GM19395 (cell line): ENCODE data around the gene IDI2.
"Not testable (repeated sequence)": the region's sequence is repeated elsewhere in the genome, so short reads cannot be mapped to it uniquely, and the experiment has no call there.

Experiments
- ATAC-seq: cut with Tn5 transposase; IDR thresholded peaks from one replicate; pipeline ENCODE4 v1.9.1; 2021; ENCODE audit warnings: mild to moderate bottlenecking, moderate library complexity; ENCODE audit not compliant: unreplicated experiment

The IDI2 gene

DNA sequence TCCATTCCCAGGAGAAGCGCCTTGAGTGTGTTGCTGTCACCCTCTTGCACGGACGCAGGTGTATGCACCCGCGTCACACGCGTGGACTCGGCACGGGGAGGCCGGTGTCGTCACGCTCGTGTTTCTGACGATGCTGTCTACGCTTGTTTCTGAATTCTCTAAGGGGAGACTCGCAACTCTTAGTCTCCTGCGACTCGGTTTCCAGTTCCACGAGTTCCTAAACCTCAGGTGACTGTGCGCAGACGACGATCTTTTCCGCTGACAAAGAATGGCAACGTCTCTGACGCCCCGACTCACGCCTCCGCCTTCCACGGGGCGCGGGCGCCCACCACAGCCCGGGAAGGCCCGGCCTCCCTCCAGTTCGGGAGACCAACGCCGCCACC, 22.7 kb upstream of the IDI2 start:
- peak; percentile 12 for ATAC-seq

DNA sequence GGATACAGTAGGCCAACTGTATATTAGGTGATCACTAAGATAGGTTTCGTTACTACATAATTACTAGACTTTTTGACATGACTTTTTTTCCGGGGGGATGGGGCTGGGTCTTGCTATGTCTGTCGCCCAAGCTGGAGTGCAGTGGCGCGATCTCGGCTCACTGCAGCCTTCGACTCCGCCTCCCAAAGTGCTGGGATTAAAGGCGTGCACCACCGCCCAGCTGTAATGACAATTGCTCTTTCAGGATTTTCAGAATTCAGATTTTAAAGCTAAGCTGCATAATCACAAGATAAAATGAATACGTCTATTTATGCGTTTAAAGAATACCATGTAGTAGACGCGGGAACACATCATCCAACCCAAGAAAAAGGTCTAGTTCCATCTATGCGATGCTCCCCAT, 22.3 kb upstream of the IDI2 start:
- ATAC-seq = no peak

DNA sequence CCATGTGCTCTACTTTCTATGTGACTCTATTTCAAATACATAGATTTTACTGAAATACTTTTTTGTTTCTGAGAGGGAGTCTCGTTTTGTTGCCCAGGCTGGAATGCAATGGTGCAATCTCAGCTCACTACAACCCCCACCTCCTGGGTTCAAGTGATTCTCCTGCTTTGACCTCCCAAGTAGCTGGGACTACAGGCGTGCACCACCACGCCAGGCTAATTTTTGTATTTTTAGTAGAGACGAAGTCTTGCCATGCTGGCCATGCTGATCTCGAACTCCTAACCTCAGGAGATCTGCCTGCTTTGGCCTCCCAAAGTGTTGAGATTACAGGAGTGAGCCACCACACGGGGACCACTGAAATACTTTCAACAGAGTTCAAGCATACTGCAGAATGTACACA, 19.8 kb upstream of the IDI2 start:
- no peak for ATAC-seq

DNA sequence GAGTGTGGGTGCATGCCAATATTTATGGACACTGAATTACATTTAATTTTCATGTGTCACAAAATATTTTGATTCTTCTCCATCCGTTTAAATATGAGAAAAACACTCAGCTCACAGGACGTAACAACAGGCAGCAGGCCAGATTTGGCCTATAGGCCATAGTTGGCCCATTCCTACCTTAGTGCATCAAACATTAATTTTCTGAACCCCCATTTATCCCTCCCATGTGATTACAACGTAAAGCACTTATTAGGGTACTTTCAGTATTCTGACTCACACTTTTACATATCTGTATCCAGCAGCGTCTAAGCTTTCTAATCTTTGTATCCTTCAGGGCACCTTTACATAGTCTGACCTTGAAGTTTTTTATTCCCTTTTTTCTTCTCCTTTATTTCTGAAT, 19.3 kb upstream of the IDI2 start:
- ATAC-seq = no peak

DNA sequence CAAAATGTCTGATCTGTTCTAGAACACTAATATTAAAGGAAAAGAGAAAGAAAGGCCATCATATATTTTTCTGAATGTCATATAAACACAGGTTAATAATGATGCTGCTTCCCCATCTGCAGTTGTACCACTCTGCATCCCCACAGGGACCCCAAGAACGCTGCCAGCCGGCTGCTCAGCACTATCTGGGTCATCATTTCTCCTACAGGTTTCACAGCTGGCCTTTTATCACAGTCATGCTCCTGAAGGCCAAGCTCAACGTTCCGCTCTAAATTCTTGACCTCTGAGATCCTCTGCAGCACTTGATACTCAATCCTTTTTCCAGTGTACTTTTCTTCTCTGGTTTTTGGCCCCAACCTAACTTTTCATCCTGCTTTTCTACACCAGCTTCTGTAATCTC, 18.5 kb upstream of the IDI2 start:
- ATAC-seq = no peak

DNA sequence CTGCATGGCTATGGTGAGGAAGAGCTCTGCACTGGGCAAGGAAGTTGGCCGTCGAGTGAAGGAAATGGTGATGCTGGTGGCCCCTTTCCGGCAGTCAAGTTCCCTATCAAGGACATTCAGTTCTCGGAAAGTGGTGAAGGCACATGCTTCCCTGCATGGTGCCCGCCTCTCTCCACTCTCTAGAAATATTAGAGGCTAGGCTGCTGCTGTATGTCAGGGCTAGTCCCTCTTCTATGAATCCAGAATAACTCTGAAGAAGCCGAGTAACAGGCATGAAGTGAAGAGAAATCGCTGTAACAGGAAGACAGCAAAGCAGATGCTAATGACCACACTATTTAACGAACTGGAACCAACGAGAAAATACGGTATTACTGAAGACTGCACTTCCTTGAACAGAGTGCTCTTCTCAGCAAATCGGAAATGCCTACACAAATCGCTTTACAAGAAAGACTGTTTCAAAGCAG, 17.9 kb upstream of the IDI2 start:
- peak; percentile 78 for ATAC-seq

DNA sequence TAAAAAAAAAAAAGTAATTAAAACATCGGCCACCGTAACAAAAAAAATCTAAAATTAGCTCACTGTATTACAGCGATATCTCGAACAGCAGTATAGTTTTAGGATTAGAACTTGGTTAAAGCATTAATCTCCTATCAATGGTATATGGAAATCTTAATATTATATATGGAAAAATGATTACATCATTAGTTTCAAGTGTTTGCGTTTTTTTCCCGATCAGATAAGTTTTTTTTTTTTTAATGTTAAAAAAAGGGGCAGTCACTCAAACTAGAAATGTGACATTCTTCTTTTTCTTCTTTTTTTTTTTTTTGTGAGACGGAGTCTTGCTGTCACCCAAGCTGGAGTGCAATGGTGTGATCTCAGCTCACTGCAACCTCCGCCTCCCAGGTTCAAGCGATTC, 15.9 kb upstream of the IDI2 start:
- ATAC-seq = no peak

DNA sequence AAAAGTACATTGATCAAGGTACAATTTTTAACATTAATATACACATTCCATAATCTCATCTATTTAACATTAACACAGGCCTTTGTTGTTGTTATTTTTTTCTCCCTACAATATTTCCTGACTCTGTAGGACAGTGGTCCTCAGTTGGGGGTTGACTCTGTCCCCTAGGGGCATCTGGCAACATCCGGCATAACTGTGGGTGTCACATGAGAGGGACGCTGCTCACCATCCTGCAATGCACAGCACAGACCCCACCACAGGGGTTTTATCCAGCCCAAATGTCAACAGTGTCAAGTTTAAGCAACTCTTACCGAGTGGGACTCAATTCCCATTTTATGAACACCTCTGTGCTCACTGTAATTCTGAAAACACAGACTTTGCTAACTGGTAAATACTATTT, 14.5 kb upstream of the IDI2 start:
- ATAC-seq = no peak

DNA sequence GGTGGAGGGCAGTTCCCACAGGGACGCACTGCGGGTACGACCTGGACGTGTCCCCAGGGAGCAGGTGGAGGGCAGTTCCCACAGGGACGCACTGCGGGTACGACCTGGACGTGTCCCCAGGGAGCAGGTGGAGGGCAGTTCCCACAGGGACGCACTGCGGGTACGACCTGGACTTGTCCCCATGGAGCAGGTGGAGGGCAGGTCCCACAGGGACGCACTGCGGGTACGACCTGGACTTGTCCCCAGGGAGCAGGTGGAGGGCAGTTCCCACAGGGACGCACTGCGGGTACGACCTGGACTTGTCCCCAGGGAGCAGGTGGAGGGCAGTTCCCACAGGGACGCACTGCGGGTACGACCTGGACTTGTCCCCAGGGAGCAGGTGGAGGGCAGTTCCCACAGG, 13.1 kb upstream of the IDI2 start:
- not testable (repeated sequence) for ATAC-seq

DNA sequence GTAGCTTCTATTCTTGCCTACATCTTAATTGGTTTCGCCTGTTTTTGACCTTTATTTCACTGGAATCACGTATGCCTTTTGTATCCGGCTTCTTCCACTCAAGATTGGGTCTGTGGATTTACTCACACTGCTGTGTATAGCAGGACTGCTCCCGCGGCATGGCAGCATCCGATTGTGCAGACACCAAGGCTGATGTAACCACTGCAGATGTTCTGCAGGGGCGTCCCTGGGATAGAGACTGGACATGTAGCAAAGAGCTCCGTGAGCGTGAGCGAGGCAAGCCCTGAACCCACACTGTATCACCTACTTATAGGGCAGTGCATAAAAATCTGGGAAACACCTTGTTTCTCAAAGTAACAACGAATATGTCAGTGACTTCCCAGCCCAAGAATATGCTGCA, 11.4 kb upstream of the IDI2 start:
- no peak for ATAC-seq

DNA sequence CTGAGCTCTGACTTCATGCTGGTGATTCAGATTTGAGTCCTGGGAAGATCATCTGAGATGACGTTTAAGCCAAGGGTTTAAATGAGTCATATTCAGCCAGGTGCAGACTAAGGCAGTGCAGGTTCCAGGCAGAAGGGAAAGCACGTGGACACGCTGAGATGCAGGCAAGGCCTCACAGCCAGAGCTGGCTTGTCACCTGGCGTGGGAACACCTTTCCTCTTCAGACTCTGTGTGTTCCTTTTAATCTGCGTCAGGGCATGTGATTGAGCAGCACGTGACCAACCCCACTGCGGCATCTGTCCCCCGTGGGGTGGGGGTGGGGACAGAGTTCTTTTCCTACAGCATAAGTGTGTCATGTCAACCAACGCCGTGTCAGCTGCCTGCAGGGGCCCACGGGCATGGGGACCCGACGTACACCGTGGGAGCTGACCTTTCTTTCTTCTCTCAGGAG, 10.7 kb upstream of the IDI2 start:
- ATAC-seq = no peak

DNA sequence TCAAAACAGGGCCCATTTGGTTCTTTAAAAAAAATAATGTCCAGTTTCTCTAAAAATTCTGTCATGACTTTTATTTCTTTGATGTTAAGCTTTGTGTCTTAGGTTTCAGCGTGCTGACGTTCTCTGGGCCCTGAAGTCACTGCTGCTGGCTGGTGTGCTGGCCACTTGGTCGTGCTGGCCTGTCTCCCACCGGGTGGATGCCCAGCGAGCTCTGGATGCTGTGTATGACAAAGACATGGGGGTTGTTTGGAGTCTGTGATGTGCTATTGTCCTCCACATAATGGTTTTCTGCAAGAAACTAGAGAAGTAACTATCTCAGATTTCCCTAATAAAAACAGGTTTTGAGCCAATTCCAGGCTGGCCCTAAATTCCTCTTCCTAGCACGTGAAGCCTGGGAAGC, 9.5 kb upstream of the IDI2 start:
- ATAC-seq = no peak

DNA sequence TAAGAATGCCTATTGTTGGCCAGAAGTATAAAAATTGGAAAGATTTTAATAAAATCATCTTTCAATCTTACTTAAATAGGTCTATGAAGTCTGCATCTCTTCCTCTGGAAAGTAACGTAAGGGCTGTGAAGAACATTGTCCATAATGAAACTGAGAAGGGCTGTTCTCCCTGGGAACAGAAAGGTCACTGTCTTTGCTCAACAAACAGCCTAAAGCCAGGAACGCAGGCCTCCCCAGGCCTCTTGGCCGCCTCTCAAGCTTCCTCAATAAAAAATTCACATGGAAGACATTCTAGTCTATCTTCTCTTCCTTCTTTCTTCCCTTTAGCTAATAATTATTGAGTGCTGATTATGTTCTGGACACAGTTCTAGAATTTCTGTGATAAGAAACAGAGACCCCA, 9.1 kb upstream of the IDI2 start:
- ATAC-seq = no peak

DNA sequence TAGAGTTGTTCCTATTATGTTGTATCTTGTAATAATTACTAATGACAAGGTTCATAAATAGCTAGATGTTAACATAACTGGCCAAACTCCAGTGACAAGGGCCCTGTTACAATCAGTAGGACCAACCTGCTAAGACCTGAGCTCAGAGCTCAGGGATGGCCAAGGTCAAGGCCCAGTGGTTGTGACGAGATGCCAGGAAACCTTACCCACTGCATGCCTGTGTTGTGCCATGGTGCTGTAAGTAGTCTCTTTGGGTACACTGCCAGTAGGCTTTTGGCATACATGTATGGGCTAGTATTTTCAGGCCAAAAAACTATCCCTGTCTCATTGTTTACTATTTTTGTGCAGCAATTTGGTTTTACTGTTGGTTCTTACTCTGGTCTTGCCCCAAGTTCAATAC, 7.9 kb upstream of the IDI2 start:
- ATAC-seq = no peak

DNA sequence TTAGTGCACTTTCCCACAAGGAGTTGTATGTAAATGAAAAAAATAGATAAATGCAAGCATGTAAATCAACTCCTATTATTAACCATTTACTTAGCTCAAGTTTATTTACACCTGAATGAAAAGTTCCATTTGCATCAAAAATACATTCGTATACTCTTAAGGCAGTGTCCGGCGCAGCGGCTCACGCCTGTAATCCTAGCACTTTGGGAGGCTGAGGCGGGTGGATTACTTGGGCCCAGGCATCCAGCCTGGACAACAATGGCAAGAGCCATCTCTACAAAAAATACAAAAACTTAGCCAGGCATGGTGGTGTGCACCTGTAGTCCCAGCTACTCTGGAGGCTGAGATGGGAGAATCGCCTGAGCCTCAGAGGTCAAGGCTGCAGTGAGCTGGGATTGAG, 4.2 kb upstream of the IDI2 start:
- ATAC-seq = no peak

DNA sequence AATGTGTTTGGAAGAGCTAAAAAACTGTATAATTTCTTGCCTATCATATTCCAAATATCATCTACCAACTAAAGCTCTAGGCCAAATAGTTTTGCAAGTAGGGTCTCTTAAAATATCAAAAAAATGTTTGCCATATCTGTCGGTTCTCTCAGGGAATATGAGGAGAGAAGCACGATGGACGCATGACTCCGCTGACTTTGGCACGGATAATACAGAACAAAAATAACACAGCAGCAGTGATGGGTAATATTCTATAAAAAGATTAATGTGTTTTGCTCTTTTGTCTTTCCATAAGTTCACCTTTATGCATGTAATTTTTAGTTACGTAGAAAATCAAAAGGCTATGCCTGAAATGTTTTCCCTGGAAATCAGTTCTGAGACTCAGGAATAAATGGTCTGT, 919 bp upstream of the IDI2 start:
- ATAC-seq = no peak

DNA sequence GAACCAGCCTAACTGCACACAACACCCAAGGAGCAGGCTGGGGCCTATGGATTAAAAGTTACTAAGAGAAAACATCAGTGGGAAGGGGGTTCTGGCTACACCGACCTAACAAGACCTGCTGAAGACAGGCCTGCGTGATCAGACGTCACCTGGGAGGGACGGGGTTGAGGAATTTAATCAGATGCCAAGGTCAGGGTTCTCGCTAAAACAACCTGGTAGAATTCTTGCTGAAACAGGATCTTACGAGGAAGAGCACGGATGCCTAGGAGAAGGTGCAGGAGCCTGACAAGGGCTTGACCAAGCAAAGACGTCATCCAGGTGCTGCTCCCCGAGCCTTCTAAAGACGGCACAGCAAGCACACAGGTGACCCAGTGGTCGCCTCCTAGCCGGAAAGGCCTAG, 1.6 kb downstream of the IDI2 start:
- no peak for ATAC-seq

DNA sequence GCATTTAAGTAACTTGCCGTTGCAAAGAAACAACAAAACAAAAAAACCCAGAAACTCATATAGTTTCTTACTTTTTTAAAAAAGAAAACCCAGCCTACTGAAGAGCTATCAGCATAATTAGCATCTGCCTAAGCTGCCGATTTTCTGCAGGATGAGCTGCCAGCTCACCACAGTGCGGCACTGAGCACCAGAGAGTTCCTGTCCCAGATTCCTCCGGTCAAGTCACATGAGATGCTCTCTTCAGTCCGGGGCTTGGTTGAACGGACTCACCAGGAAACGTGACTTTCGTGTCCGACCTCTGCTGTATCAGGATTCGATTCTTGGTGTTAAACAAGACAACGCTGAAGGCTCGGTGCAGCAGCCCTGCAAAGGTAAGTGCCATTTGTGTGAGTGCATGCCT, 3.2 kb downstream of the IDI2 start:
- ATAC-seq = no peak

DNA sequence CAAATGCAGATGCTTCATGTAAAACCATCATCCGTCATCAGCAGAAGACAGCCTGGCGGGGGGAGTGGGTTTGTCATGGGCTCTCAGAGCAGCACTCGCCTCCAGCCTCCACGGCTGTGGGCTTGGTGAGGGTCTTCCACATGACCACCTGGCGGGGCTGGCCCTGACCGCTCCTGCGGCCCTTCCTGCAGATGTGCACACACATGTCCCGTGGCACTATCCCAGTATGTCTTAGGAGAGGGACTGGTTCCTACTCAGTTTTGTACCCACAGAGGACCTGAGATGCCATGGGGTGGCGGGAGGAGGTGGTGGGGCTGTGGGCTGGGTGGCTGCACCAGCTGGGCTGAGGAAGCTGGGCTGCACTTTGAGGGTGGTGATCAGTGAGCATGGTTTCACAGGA, 4.7 kb downstream of the IDI2 start:
- no peak for ATAC-seq

DNA sequence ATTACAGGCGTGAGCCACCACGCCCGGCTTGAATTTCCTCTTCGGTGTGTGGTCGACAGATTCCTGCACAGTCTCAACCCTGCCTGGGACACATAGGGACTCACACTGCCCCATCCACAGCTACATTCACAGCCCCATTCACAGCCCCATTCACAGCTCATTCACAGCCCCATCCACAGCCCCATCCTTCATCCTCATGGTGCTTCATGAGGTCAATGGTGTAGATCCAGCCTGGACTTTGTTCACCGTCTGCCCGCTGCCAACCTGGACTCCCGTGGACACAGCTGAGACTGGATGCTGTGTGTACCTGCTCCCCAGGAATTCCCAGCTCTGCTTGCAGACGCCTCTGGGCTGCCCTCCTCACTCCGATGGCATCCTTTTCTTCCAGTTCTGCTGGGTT, 5.2 kb downstream of the IDI2 start:
- no peak for ATAC-seq

DNA sequence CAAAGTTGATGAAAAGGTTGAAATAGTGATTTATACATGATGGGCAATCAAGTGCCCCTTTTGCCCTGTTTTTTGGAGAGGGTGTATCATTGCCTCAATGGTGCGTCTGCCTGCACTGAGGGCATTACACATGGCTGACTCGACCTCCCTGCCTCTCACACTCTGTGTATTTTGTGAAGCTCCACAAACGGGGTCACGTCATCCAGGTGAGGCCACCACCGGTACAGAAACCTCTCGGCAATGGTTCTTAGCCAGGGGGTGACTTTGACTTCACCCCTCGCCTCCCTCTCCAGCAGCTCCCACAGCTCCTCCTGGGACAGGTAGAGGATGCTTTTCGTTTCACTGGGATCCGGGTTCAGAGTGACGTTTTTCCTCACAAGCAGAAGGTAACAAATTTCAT, 6.3 kb downstream of the IDI2 start:
- no peak for ATAC-seq

DNA sequence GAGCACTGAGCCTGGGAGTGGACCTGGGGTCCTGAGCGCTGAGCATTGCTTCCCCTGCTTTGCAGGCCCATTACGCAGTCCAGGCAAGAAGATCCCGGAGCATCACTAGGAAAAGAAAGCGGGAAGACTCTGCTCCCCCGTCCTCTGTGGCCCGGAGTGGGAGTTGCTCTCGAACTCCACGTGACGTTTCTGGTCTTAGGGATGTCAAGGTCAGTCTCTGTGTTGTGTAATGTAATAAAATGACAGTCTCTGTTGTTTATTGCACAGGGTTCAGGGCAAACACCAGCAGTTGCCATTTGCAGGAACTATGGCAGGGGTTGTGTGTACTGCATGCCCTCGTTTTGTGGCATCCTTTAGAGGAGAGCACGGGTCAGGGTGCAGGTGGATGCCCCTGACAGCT, 10.0 kb downstream of the IDI2 start:
- no peak for ATAC-seq

DNA sequence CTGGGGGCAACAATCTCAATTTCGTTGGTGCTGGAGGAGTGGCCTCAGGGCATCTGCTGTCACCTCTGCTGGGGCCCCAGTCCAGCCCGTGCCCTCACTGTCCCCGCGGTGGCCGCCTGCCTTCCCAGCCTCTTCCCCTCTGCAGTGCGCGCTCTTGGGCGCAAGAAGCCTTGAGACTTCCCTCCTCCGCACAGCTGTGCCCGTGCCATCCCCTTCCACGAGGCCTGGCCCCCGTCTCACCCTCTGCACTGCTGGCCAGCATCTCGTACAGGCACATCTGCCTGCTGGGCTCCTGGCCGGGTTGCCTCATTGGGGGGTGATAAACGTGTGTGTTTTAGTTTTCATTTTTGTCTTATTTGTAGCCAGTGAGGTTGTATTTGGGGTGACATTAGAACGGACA, 14.0 kb downstream of the IDI2 start:
- ATAC-seq = no peak

DNA sequence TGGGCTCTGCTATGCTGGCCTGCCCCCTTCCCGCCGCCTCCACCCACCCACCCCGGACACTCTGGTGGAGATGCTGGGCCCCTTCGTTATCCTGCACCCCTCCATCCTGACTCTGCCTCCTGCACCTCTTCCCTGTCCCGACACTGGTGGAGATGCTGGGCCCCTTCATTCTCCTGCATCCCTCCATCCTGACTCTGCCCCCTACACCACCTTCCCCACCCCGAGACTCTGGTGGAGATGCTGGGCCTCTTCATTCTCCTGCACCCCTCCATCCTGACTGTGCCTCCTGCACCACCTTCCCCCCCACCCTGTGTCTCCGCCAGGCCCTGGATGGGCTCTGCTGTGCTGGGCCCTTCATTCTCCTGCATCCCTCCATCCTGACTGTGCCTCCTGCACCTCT, 15.0 kb downstream of the IDI2 start:
- no peak for ATAC-seq
